ENCODE data around the gene ARHGEF28. TPM values are rescaled to one million over a fixed set of nuclear protein-coding genes. Genes with fewer than 3 reads are reported as not detected.

ARHGEF28 gene
- total and polyA plus RNA-seq, 2 of the 13 experiments (the other 11 are each of a cell fraction or from before 2014, with no cell fraction given), result 17.4 to 34.1 TPM

- TF ChIP-seq KIAA2018 (CRISPR knock-in tag; IDR thresholded peaks at IDR 0.05; ENCODE audit: borderline replicate concordance) (no peak), ARID3A (IDR thresholded peaks at IDR 0.05; ENCODE audit: low read depth, low read length) (no peak), KMT2A (CRISPR knock-in tag; IDR thresholded peaks at IDR 0.05) (peak; percentile 61; the same call in 1 of the 2 replicates), ZNF772 (CRISPR knock-in tag; IDR thresholded peaks at IDR 0.05) (no peak), NFE2L2 (IDR thresholded peaks at IDR 0.05; ENCODE audit: low read length) (no peak), SNAPC5 (CRISPR knock-in tag; IDR thresholded peaks at IDR 0.05; ENCODE audit: borderline replicate concordance) (no peak), ZNF431 (CRISPR knock-in tag; IDR thresholded peaks at IDR 0.05; ENCODE audit: borderline replicate concordance, low read depth) (no peak), ZC3H4 (CRISPR knock-in tag; IDR thresholded peaks at IDR 0.05; ENCODE audit: borderline replicate concordance) (no peak), ZNF503 (CRISPR knock-in tag; IDR thresholded peaks at IDR 0.05) (no peak), LRRFIP1 (CRISPR knock-in tag; conservative IDR thresholded peaks at IDR 0.05) (no peak), KAT2B (IDR thresholded peaks at IDR 0.05; ENCODE audit: borderline replicate concordance, low read depth, low read length) (no peak), ZNF207 (IDR thresholded peaks at IDR 0.05; ENCODE audit: borderline replicate concordance) (no peak), ONECUT2 (CRISPR knock-in tag; IDR thresholded peaks at IDR 0.05) (no peak), MEF2D (CRISPR knock-in tag; IDR thresholded peaks at IDR 0.05) (no peak), SSRP1 (CRISPR knock-in tag; IDR thresholded peaks at IDR 0.05) (no peak)
Observed at GRCh38 chr5:73814233-73814846, 188.3 kb downstream of the ARHGEF28 start (continued).
